Tibial nerve (tissue), 4 donors: Measurements from ENCODE around the gene ATP23. TPM values are rescaled to one million over a fixed set of nuclear protein-coding genes. Genes with fewer than 3 reads are reported as not detected.

Experiments used
- DNase-seq, 2 donors: peaks; one replicate each; pipeline ENCODE4 v3.0.0-alpha.2; 2019; ENCODE audit warnings: low spot score in 2 of 2
- H3K27ac ChIP-seq, 4 donors: fragments of 200-600 bp; sonication (generic) in 3 of 4; one replicate each; pipeline ENCODE4 v1.5.1; 2017 to 2019; ENCODE audit warnings: mild to moderate bottlenecking in 1 of 4
- H3K27me3 ChIP-seq, 2 donors: fragments of 200-600 bp; sonication (generic) in 1 of 2; one replicate each; pipeline versions ENCODE4 v1.5.1 to v1.6.0; 2017 to 2019
- H3K36me3 ChIP-seq, 3 donors: fragments of 200-600 bp; sonication (generic); one replicate each; pipeline ENCODE4 v1.5.1; 2018 to 2019
- H3K4me1 ChIP-seq, 4 donors: fragments of 200-600 bp; sonication (generic) in 3 of 4; one replicate each; pipeline ENCODE4 v1.5.1; 2017 to 2019
- H3K4me3 ChIP-seq, 4 donors: fragments of 200-600 bp; sonication (generic) in 3 of 4; one replicate each; pipeline ENCODE4 v1.5.1; 2017 to 2019; ENCODE audit warnings: mild to moderate bottlenecking in 1 of 4, moderate library complexity in 1 of 4
- H3K9me3 ChIP-seq, 4 donors: fragments of 200-600 bp; sonication (generic) in 3 of 4; one replicate each; pipeline ENCODE4 v1.5.1; 2017 to 2019
- CTCF ChIP-seq, 5 experiments: fragments of 200-600 bp in 3 of 5; fragments of 450-650 bp in 2 of 5; sonication (generic) in 3 of 5; IDR thresholded peaks; one replicate each; pipeline ENCODE4 v1.5.1; 2016 to 2019; ENCODE audit warnings: antibody characterized with exemption in 5 of 5, mild to moderate bottlenecking in 3 of 5, moderate library complexity in 2 of 5
- EP300 ChIP-seq, 2 donors: sonication (generic); formaldehyde crosslinking; IDR thresholded peaks; one replicate each; pipeline ENCODE4 v1.6.1; 2017; ENCODE audit warnings: antibody characterized with exemption in 2 of 2, mild to moderate bottlenecking in 1 of 2
- POLR2A ChIP-seq, 2 donors: fragments of 450-650 bp; IDR thresholded peaks; one replicate each; pipeline ENCODE4 v1.6.1; 2017; ENCODE audit warnings: antibody characterized with exemption in 2 of 2, mild to moderate bottlenecking in 2 of 2, moderate library complexity in 2 of 2
- WGBS, 2 donors: methylation state at CpG; one replicate each; pipeline ENCODE4 v1.1.5; 2018; 5-methylcytosine and 5-hydroxymethylcytosine counted together
- total RNA-seq, 4 donors: library from RNA; depleted of rRNA; stranded (reverse); fragments of >200 nt; gene quantifications; one replicate each; pipeline ENCODE4 v1.1.0, GENCODE V29; 2016

Gene ATP23
- total RNA-seq, 4 donors from 2014 or later, result 2.2 to 20.7 (median 8.0) TPM

- no peaks in the 10 kb centered on the region for H3K27me3 ChIP-seq
- peaks cover 0 to 17% (median 0%) of the 10 kb centered on the region in 3 donors for H3K36me3 ChIP-seq
- TF ChIP-seq EP300 (IDR thresholded peaks at IDR 0.05), result no peak
- TF ChIP-seq POLR2A (IDR thresholded peaks at IDR 0.05), result no peak
- TF ChIP-seq CTCF (IDR thresholded peaks at IDR 0.05), result no peak
- 77 to 78% methylated on average over 3 of the region's 3 CpGs for WGBS, 2 donors
- H3K4me3 ChIP-seq, result peak overlapping the region; percentile 58 to 81 (median 68)
- H3K4me1 ChIP-seq, result peaks cover 0 to 20% (median 8%) of the 10 kb centered on the region in 4 donors
- peak overlapping the region; percentile 41 to 87 (median 81) for H3K27ac ChIP-seq
- no peak for DNase-seq
- no peaks in the 10 kb centered on the region for H3K9me3 ChIP-seq
These were observed 6.0 kb upstream of the ATP23 start for GRCh38 chr12:57935331-57935730.

- TF ChIP-seq CTCF (IDR thresholded peaks at IDR 0.05), result peak in 1 of 5 experiments; percentile 20
- TF ChIP-seq EP300 (IDR thresholded peaks at IDR 0.05), result peak; percentile 55 to 89
- TF ChIP-seq POLR2A (IDR thresholded peaks at IDR 0.05), result peak; percentile 27 to 43
- Histone ChIP-seq H3K4me1 (peaks cover 0 to 25% (median 8%) of the 10 kb centered on the region in 4 donors), H3K9me3 (no peaks in the 10 kb centered on the region), H3K27ac (peak overlapping the region; percentile 41 to 87 (median 81)), H3K27me3 (no peaks in the 10 kb centered on the region), H3K4me3 (peak overlapping the region; percentile 58 to 81 (median 68)), H3K36me3 (peaks cover 0 to 17% (median 0%) of the 10 kb centered on the region in 3 donors)
- DNase-seq, result peak; percentile 75 to 86
- WGBS, 2 donors, result 2 to 3% methylated on average over 29 of the region's 29 CpGs
These were observed 5.4 kb upstream of the ATP23 start for GRCh38 chr12:57935839-57936512.

GRCh38 chr12:57936513-57936883, 4.9 kb upstream of the ATP23 start:
- Histone ChIP-seq H3K27me3 (no peaks in the 10 kb centered on the region), H3K4me3 (peak overlapping the region; percentile 58 to 81 (median 68)), H3K4me1 (peaks cover 0 to 25% (median 8%) of the 10 kb centered on the region in 4 donors), H3K27ac (peak overlapping the region in 3 of 4 donors; percentile 76 to 87 (median 86)), H3K36me3 (peaks cover 0 to 17% (median 0%) of the 10 kb centered on the region in 3 donors), H3K9me3 (no peaks in the 10 kb centered on the region)
- WGBS, 2 donors, result 54 to 57% methylated on average over 3 of the region's 3 CpGs
- TF ChIP-seq CTCF (IDR thresholded peaks at IDR 0.05) (no peak), POLR2A (IDR thresholded peaks at IDR 0.05) (no peak), EP300 (IDR thresholded peaks at IDR 0.05) (no peak)
- no peak for DNase-seq

- no peak for DNase-seq
- H3K4me3 ChIP-seq, result no peak overlapping the region
- H3K9me3 ChIP-seq, result no peaks in the 10 kb centered on the region
- WGBS, 2 donors, result 74 to 80% methylated on average over 3 of the region's 3 CpGs
- H3K27me3 ChIP-seq, result no peaks in the 10 kb centered on the region
- no peaks in the 10 kb centered on the region for H3K36me3 ChIP-seq
- no peak for TF ChIP-seq CTCF (IDR thresholded peaks at IDR 0.05)
- TF ChIP-seq POLR2A (IDR thresholded peaks at IDR 0.05), result no peak
- no peak for TF ChIP-seq EP300 (IDR thresholded peaks at IDR 0.05)
- peaks cover 0 to 29% (median 8%) of the 10 kb centered on the region in 4 donors for H3K4me1 ChIP-seq
- H3K27ac ChIP-seq, result no peak overlapping the region
These were observed 2.1 kb upstream of the ATP23 start for GRCh38 chr12:57939291-57939690.
